Endothelial cell of umbilical vein (primary cell): ENCODE data around the gene RGS1. TPM values are rescaled to one million over a fixed set of nuclear protein-coding genes. Genes with fewer than 3 reads are reported as not detected.

Experiments
- BruUV-seq: library from RNA; stranded (reverse); fragments of 400-500 nt; replicated peaks from 2 replicates; lab custom pipeline; 2021; lab: Mats Ljungman, UMichigan
- CTCF ChIA-PET: fragments of 300-600, 350-600 bp; sonication (Branson Sonifier 250); formaldehyde crosslinking; loops from one replicate; lab custom pipeline; 2021; ENCODE audit warnings: antibody characterized with exemption, inconsistent platforms; lab: Charles Lee
- POLR2A ChIA-PET: fragments of 300-600, 350-600 bp; sonication (Branson Sonifier 250); formaldehyde crosslinking; loops from one replicate; lab custom pipeline; 2021; ENCODE audit warnings: antibody characterized with exemption, inconsistent platforms; lab: Charles Lee
- DNase-seq: peaks from one replicate; pipeline ENCODE4 v3.0.0-alpha.2; 2011; ENCODE audit warnings: low read depth, low spot score
- FAIRE-seq: peaks from 2 replicates; lab custom pipeline; 2011; peaks lifted over from hg19 to GRCh38; lab: Jason Lieb, UNC
- H2AFZ ChIP-seq: 2 replicates; pipeline ENCODE4 v1.6.0; 2012; ENCODE audit warnings: low read depth, low read length, control low read depth, inconsistent platforms
- H3K27ac ChIP-seq: 2 replicates; pipeline ENCODE4 v1.5.1; 2011; ENCODE audit warnings: low read depth, mild to moderate bottlenecking, control low read depth, low read length, moderate library complexity; ENCODE audit not compliant: insufficient read depth
- H3K27me3 ChIP-seq, 2 experiments: 2 replicates each; pipeline versions ENCODE4 v1.6.0 to v1.6.1; 2011; ENCODE audit warnings: low read length in 2 of 2, mixed read lengths in 1 of 2; ENCODE audit not compliant: control insufficient read depth in 2 of 2, insufficient read depth in 2 of 2
- H3K36me3 ChIP-seq, 2 experiments: 2 replicates in 1 of 2; 3 replicates in 1 of 2; pipeline ENCODE4 v1.5.1; 2011; ENCODE audit warnings: low read length in 2 of 2, mild to moderate bottlenecking in 1 of 2, moderate library complexity in 1 of 2; ENCODE audit not compliant: control insufficient read depth in 2 of 2, insufficient read depth in 2 of 2; ENCODE audit errors: extremely low read depth in 1 of 2
- H3K4me1 ChIP-seq: 3 replicates; pipeline ENCODE4 v1.5.1; 2011; ENCODE audit warnings: mild to moderate bottlenecking, low read length; ENCODE audit not compliant: control insufficient read depth, insufficient read depth; ENCODE audit errors: extremely low read depth
- H3K4me2 ChIP-seq: 2 replicates; pipeline ENCODE4 v1.6.1; 2011; ENCODE audit warnings: low read length, control low read depth, mixed read lengths; ENCODE audit not compliant: insufficient read depth
- H3K4me3 ChIP-seq, 3 experiments: fragments of 200-600 bp in 1 of 3; sonication (generic), shearing (Covaris generic) in 1 of 3; replicated peaks in 1 of 3; 2 replicates each; pipeline ENCODE4 v1.5.1; 2011 to 2016; ENCODE audit warnings: control low read depth in 3 of 3, low read length in 3 of 3, mild to moderate bottlenecking in 2 of 3, inconsistent platforms in 1 of 3, low read depth in 1 of 3, moderate library complexity in 1 of 3; ENCODE audit not compliant: insufficient read depth in 1 of 3
- H3K79me2 ChIP-seq: 2 replicates; pipeline ENCODE4 v1.6.0; 2012; ENCODE audit warnings: low read length, inconsistent platforms; ENCODE audit not compliant: control insufficient read depth, insufficient read depth
- H3K9ac ChIP-seq: replicated peaks from 2 replicates; pipeline ENCODE3; 2011; ENCODE audit warnings: low read length, control low read depth; ENCODE audit not compliant: insufficient read depth; ENCODE audit errors: extremely low read depth
- H3K9me1 ChIP-seq: replicated peaks from 3 replicates; pipeline ENCODE4 v1.6.0; 2011; ENCODE audit warnings: mild to moderate bottlenecking, low read length; ENCODE audit not compliant: control insufficient read depth, insufficient read depth; ENCODE audit errors: extremely low read depth
- H3K9me3 ChIP-seq: replicated peaks from 2 replicates; pipeline ENCODE4 v1.5.1; 2012; ENCODE audit warnings: low read length, inconsistent platforms; ENCODE audit not compliant: control insufficient read depth, insufficient read depth
- H4K20me1 ChIP-seq: replicated peaks from 2 replicates; pipeline ENCODE3; 2011; ENCODE audit warnings: mild to moderate bottlenecking, low read length; ENCODE audit not compliant: control insufficient read depth, insufficient read depth; ENCODE audit errors: extremely low read depth
- CTCF ChIP-seq, 2 donors: IDR thresholded peaks; 1 replicate in 1 of 2; 2 replicates in 1 of 2; pipeline ENCODE4 v1.5.1; 2011; ENCODE audit warnings: low read length in 2 of 2, mild to moderate bottlenecking in 2 of 2, moderate library complexity in 2 of 2, control low read depth in 1 of 2, inconsistent platforms in 1 of 2, low read depth in 1 of 2; ENCODE audit not compliant: insufficient read depth in 1 of 2; ENCODE audit errors: extremely low read depth in 1 of 2
- EZH2 ChIP-seq: IDR thresholded peaks from 2 replicates; pipeline ENCODE4 v1.6.1; 2012; ENCODE audit warnings: borderline replicate concordance, low read depth, mild to moderate bottlenecking, moderate library complexity, low read length, inconsistent platforms; ENCODE audit not compliant: severe bottlenecking
- FOS ChIP-seq: IDR thresholded peaks from 2 replicates; pipeline ENCODE4 v1.6.1; 2011; ENCODE audit warnings: mild to moderate bottlenecking, low read length, moderate library complexity, borderline replicate concordance; ENCODE audit not compliant: insufficient read depth
- GATA2 ChIP-seq: IDR thresholded peaks from 2 replicates; pipeline ENCODE4 v1.7.0; 2011; ENCODE audit warnings: low read depth, mild to moderate bottlenecking, moderate library complexity, mixed read lengths, low read length; ENCODE audit not compliant: insufficient read length, insufficient read depth
- JUN ChIP-seq: IDR thresholded peaks from 2 replicates; pipeline ENCODE4 v1.6.1; 2011; ENCODE audit warnings: borderline replicate concordance, low read depth; ENCODE audit not compliant: insufficient read length, insufficient read depth
- MAX ChIP-seq: IDR thresholded peaks from 2 replicates; pipeline ENCODE4 v1.6.1; 2011; ENCODE audit not compliant: insufficient read depth, insufficient read length
- MYC ChIP-seq: IDR thresholded peaks from one replicate; pipeline ENCODE4 v1.6.1; 2011; ENCODE audit warnings: mild to moderate bottlenecking, low read depth, low read length
- POLR2A ChIP-seq: IDR thresholded peaks from 2 replicates; pipeline ENCODE4 v1.6.1; 2012; ENCODE audit warnings: low read depth, mild to moderate bottlenecking, control low read depth, low read length
- POLR2AphosphoS5 ChIP-seq: IDR thresholded peaks from 2 replicates; pipeline ENCODE4 v1.6.1; 2012; ENCODE audit warnings: low read depth, mild to moderate bottlenecking, control low read depth, low read length, moderate library complexity; ENCODE audit not compliant: insufficient read depth
- dilution Hi-C: fragments of 300-500 bp; cut with MboI; formaldehyde crosslinking; loops from one replicate; pipeline ENCODE4 v1.15.0; 2019; ENCODE audit warnings: low sequenced_read_pairs; ENCODE audit not compliant: extremely low pct_ligation_motif_present
- intact Hi-C: fragments of 100-400 bp; cut with micrococcal nuclease; formaldehyde crosslinking; loops from one replicate; pipeline ENCODE4 v1.10.0; 2022
- polyA plus RNA-seq, 4 experiments: library from polyadenylated mRNA; depleted of rRNA in 3 of 4; stranded (reverse) in 3 of 4; unstranded in 1 of 4; fragments of >200 nt; gene quantifications; 2 replicates each; pipeline versions ENCODE4 v1.2.1 to v1.2.3, GENCODE V29; 2011 to 2012; ENCODE audit warnings: missing spikeins in 1 of 4
- total RNA-seq: library from RNA; stranded (reverse); gene quantifications from 2 replicates; pipeline ENCODE4 v1.2.3, GENCODE V29; 2021

Gene RGS1
- total and polyA plus RNA-seq, 2 donors (not counting 3 experiments of a cell fraction or from before 2014, with no cell fraction given) = not detected

GRCh38 chr1:192627901-192628300 is 52.3 kb downstream of the RGS1 start:
- no peak for TF ChIP-seq POLR2A
- no peak for TF ChIP-seq MYC
- no peak for TF ChIP-seq MAX
- TF ChIP-seq CTCF (IDR thresholded peaks at IDR 0.05; ENCODE audit: extremely low read depth in 1 of 2, insufficient read depth in 1 of 2, low read depth in 1 of 2, low read length in 2 of 2) = no peak
- no peak for TF ChIP-seq POLR2AphosphoS5
- TF ChIP-seq FOS = no peak
- TF ChIP-seq JUN = no peak
- TF ChIP-seq EZH2 = no peak
- no peak for TF ChIP-seq GATA2
- FAIRE-seq = no peak
- Histone ChIP-seq H3K9me1 (no peaks in the 10 kb centered on the region), H4K20me1 (no peaks in the 10 kb centered on the region), H3K79me2 (no peaks in the 10 kb centered on the region), H3K4me1 (no peaks in the 10 kb centered on the region), H3K4me3 (no peak overlapping the region), H3K27me3 (no peaks in the 10 kb centered on the region), H3K9ac (no peak overlapping the region), H3K27ac (no peak overlapping the region), H3K9me3 (no peaks in the 10 kb centered on the region), H2AFZ (no peak overlapping the region), H3K4me2 (no peak overlapping the region), H3K36me3 (no peaks in the 10 kb centered on the region)
- CTCF ChIA-PET = interaction anchor here (1.6 kb wide), 1 partner anchor 16 kb away, joined by 3 read pairs; no protein-coding TSS in a partner anchor
- intact Hi-C loops = no loop called here
- DNase-seq = no peak
- dilution Hi-C loops = no loop called here
- no TSS peak for BruUV-seq
- POLR2A ChIA-PET = no interaction called here
